Lower leg skin (tissue), 4 donors: ENCODE data around the gene SPAG5. TPM values are rescaled to one million over a fixed set of nuclear protein-coding genes. Genes with fewer than 3 reads are reported as not detected.
A peak's percentile ranks its signal among the peaks of the same experiment; 100 is the strongest.

ENCODE experiments used
- DNase-seq, 2 donors: peaks; one replicate each; pipeline ENCODE4 v3.0.0-alpha.2; 2019; ENCODE audit warnings: low spot score in 2 of 2
- H3K4me3 ChIP-seq: fragments of 200-600 bp; sonication (generic); 2 replicates; pipeline ENCODE4 v1.5.1; 2017; ENCODE audit warnings: mild to moderate bottlenecking, low read depth; ENCODE audit not compliant: poor library complexity, severe bottlenecking
- POLR2A ChIP-seq, 2 donors: fragments of 450-650 bp; IDR thresholded peaks; one replicate each; pipeline ENCODE4 v1.6.1; 2016 to 2017; ENCODE audit warnings: antibody characterized with exemption in 2 of 2, mild to moderate bottlenecking in 1 of 2, moderate library complexity in 1 of 2
- WGBS, 2 donors: methylation state at CpG; one replicate each; pipeline ENCODE4 v1.1.5; 2018; 5-methylcytosine and 5-hydroxymethylcytosine counted together
- intact Hi-C: fragments of 100-400 bp; cut with DNase I; formaldehyde crosslinking; loops from one replicate; pipeline ENCODE4 v1.15.0; 2023; ENCODE audit warnings: low total_unique reads
- total RNA-seq, 4 donors: library from RNA; depleted of rRNA; stranded (reverse); fragments of >200 nt; gene quantifications; one replicate each; pipeline ENCODE4 v1.1.0, GENCODE V29; 2016
- TF ChIP-seq, protein P1 (sequence below), 3 donors: fragments of 450-650 bp; IDR thresholded peaks; one replicate each; pipeline ENCODE4 v1.5.1; 2016; ENCODE audit warnings: antibody characterized with exemption in 3 of 3, mild to moderate bottlenecking in 3 of 3, moderate library complexity in 2 of 3

Gene SPAG5
- total RNA-seq, 4 donors from 2014 or later, result 4.0 to 12.4 (median 7.7) TPM

DNA sequence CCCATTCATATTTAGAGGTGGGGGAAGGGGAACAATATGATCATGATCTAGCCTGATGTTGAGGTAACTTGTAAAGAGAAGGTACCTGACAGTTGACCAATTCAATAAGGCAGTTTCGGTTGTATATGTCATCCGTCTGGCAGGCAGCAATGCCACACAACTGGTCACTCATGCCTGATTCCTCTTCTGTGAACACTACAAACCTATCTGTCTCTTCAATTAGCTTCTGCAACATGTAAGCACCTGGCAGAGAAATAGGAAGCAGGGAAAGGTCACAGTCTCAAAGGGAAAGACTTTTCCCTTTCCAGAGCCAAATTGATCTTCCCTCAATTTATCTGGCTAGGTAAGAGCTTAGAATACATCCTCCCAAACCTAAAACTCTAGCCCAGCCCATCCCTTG, 25.3 kb upstream of the SPAG5 start:
- WGBS, 2 donors, result 87 to 94% methylated on average over 2 of the region's 2 CpGs
- DNase-seq, result no peak
- H3K4me3 ChIP-seq, result no peak overlapping the region
- intact Hi-C loops, result no loop called here
- TF ChIP-seq, protein P1, sequence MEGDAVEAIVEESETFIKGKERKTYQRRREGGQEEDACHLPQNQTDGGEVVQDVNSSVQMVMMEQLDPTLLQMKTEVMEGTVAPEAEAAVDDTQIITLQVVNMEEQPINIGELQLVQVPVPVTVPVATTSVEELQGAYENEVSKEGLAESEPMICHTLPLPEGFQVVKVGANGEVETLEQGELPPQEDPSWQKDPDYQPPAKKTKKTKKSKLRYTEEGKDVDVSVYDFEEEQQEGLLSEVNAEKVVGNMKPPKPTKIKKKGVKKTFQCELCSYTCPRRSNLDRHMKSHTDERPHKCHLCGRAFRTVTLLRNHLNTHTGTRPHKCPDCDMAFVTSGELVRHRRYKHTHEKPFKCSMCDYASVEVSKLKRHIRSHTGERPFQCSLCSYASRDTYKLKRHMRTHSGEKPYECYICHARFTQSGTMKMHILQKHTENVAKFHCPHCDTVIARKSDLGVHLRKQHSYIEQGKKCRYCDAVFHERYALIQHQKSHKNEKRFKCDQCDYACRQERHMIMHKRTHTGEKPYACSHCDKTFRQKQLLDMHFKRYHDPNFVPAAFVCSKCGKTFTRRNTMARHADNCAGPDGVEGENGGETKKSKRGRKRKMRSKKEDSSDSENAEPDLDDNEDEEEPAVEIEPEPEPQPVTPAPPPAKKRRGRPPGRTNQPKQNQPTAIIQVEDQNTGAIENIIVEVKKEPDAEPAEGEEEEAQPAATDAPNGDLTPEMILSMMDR (IDR thresholded peaks at IDR 0.05), result no peak
- no peak for TF ChIP-seq POLR2A (IDR thresholded peaks at IDR 0.05)

DNA sequence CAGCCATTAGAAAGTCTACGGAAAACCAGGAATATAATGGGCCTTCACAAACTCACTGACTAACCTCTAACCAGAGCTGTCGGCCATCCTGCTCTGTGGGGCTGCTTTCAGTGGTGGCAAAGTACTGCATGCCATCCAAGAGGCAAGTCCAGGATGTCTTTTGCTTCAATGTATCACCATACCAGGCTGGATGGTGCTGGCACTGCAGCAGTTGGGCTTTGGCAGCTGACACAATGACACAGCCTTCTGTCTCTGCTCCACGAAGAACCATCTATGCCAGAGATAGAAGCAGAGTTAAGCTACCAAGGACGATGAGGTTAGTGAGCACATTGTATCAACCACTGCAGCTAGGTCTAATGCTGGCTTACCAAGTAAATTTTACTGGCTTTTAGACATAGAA, 24.9 kb upstream of the SPAG5 start:
- TF ChIP-seq, protein P1 (IDR thresholded peaks at IDR 0.05), result no peak
- no peak for TF ChIP-seq POLR2A (IDR thresholded peaks at IDR 0.05)
- intact Hi-C loops, result no loop called here
- WGBS, 2 donors, result 82 to 87% methylated on average over 4 of the region's 4 CpGs

DNA sequence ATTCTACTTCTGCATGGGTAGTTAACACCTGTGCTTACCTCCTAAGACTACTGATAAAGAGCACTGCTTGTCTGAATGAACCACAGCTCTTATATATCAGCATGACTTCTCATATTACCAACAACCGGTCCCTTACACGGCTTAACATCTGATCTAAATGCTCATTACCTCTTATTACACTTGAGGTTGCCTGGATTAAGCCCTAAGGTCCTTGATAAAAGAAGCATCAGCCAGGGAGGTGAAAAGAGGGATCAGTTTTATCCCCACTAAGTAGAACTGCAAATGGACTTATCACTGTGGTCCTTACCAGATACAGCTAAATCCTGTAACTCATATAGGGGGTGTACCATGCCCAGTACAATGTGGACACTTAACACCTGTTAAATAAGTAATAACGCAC, 23.4 kb upstream of the SPAG5 start:
- no peak overlapping the region for H3K4me3 ChIP-seq
- 95% methylated on average over 3 of the region's 3 CpGs for WGBS, 2 donors
- TF ChIP-seq, protein P1 (IDR thresholded peaks at IDR 0.05), result no peak
- no peak for TF ChIP-seq POLR2A (IDR thresholded peaks at IDR 0.05)
- intact Hi-C loops, result no loop called here
- no peak for DNase-seq

More for the DNA sequence above, 24.9 kb upstream of the SPAG5 start:
- no peak for DNase-seq
- no peak overlapping the region for H3K4me3 ChIP-seq

DNA sequence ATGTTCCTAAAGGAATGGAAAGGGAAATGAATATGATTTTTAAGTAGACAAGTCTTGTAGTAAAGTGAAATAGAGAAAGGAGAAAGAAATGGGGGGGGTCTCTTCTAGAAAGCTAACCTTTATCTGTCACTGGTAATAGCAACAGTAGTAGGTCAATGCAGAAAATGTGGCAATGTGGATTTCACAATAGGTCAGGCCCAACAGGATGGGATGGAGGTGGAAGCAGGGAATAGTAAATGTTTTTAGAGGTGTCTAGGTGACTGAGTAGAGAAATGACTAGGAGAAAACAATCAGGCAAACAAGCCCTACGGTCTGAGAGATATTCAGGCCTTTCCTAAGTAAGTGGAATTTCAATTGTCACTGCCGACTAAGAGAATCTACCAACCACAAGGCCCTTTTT, 21.2 kb upstream of the SPAG5 start:
- intact Hi-C loops, result no loop called here
- no peak overlapping the region for H3K4me3 ChIP-seq
- 76 to 87% methylated on average over 2 of the region's 2 CpGs for WGBS, 2 donors
- DNase-seq, result no peak
- no peak for TF ChIP-seq POLR2A (IDR thresholded peaks at IDR 0.05)
- TF ChIP-seq, protein P1 (IDR thresholded peaks at IDR 0.05), result no peak

DNA sequence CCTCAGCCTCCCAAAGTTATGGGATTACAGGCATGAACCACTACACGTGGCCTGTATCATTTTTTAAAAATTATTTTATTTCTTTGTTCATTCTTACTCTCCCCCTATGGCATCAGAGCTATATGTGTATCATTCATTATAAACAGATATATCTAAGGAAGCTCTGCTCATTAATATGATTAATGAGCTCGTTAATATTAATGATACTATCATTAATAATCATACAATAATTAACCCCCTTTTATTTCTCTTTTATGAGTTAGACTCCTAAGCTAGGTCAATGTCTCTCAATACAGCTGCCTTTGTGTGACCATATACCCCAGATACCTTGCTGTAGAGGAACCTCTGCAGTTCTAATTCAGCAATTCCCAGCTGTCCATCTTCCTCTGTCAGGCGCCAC, 19.6 kb upstream of the SPAG5 start:
- no peak for DNase-seq
- TF ChIP-seq POLR2A (IDR thresholded peaks at IDR 0.05), result no peak
- TF ChIP-seq, protein P1 (IDR thresholded peaks at IDR 0.05), result no peak
- H3K4me3 ChIP-seq, result no peak overlapping the region
- intact Hi-C loops, result no loop called here
- WGBS, 2 donors, result 92 to 94% methylated on average over 3 of the region's 3 CpGs

DNA sequence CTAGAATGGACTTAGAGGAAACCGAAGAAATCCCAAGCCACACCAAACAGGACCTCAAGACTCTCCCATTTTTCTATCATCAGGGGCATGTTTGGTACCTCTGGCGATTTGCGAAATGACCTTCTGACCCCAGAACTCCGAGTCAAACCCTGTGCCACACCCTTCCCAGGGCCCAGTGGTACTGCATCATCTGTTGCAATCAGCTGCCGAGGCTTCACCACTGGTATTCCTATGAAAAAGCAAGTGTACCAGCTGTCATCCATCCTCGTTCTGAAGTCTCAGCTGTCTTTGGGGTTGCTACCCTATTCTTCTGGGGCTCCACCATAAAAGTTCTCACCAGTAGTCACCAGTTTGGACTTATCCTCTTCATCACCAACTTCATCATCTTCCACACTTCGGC, 17.5 kb upstream of the SPAG5 start:
- no peak overlapping the region for H3K4me3 ChIP-seq
- intact Hi-C loops, result no loop called here
- no peak for TF ChIP-seq POLR2A (IDR thresholded peaks at IDR 0.05)
- TF ChIP-seq, protein P1 (IDR thresholded peaks at IDR 0.05), result no peak
- peak in 1 of 2 donors; percentile 61 for DNase-seq
- 78 to 87% methylated on average over 7 of the region's 7 CpGs for WGBS, 2 donors
